Measurements from ENCODE around the gene DCHS2. TPM values are rescaled to one million over a fixed set of nuclear protein-coding genes. Genes with fewer than 3 reads are reported as not detected.

Gene DCHS2
- total RNA-seq, 5 donors from 2014 or later (not counting 1 experiment from before 2014, with no cell fraction given), result 0.09 to 0.44 (median 0.13) TPM; not detected in 2

- H3K4me1 ChIP-seq (ENCODE audit: control insufficient read depth in 1 of 2, extremely low read depth in 1 of 2, insufficient read depth in 2 of 2, low read length in 2 of 2), result no peaks in the 10 kb centered on the region
- no peak for ATAC-seq (replicated peaks in 1 of 4)
- no peaks in the 10 kb centered on the region for H3K9me3 ChIP-seq
- Mint-ChIP-seq H3K27ac (no peak overlapping the region), H3K9me3 (no peaks in the 10 kb centered on the region), H3K4me1 (no peaks in the 10 kb centered on the region), H3K4me3 (no peak overlapping the region), H3K27me3 (peaks cover 24% of the 10 kb centered on the region in 2 donors), H3K36me3 (no peaks in the 10 kb centered on the region)
- ChIA-PET CTCF (no interaction called here), POLR2A (no interaction called here)
- no peaks in the 10 kb centered on the region for H3K36me3 ChIP-seq (ENCODE audit: control insufficient read depth in 2 of 2, extremely low read depth in 1 of 2, insufficient read depth in 1 of 2, low read length in 1 of 2)
- H3K27me3 ChIP-seq (replicated peaks in 1 of 2; ENCODE audit: control insufficient read depth in 2 of 2, extremely low read depth in 1 of 2, insufficient read depth in 2 of 2, low read length in 1 of 2), result peaks cover 0 to 8% of the 10 kb centered on the region in 2 experiments
- no peak overlapping the region for H3K27ac ChIP-seq (ENCODE audit: low read length)
- H3K4me3 ChIP-seq (ENCODE audit: control insufficient read depth in 1 of 2, extremely low read depth in 1 of 2, low read length in 1 of 2), result no peak overlapping the region
- DNase-seq, result no peak
- no CpG with 5 or more reads among the region's 4 CpGs for WGBS (ENCODE audit: insufficient coverage)
Observed at GRCh38 chr4:154471526-154472331, 19.9 kb downstream of the DCHS2 start.

- H3K27me3 Mint-ChIP-seq, result peaks cover 18 to 22% of the 10 kb centered on the region in 2 donors
- Histone ChIP-seq H3K4me3 (ENCODE audit: control insufficient read depth in 1 of 2, extremely low read depth in 1 of 2, low read length in 1 of 2) (no peak overlapping the region), H3K27me3 (replicated peaks in 1 of 2; ENCODE audit: control insufficient read depth in 2 of 2, extremely low read depth in 1 of 2, insufficient read depth in 2 of 2, low read length in 1 of 2) (peaks cover 3 to 8% of the 10 kb centered on the region in 2 experiments), H3K9me3 (no peaks in the 10 kb centered on the region), H3K27ac (ENCODE audit: low read length) (no peak overlapping the region), H3K36me3 (ENCODE audit: control insufficient read depth in 2 of 2, extremely low read depth in 1 of 2, insufficient read depth in 1 of 2, low read length in 1 of 2) (no peaks in the 10 kb centered on the region), H3K4me1 (ENCODE audit: control insufficient read depth in 1 of 2, extremely low read depth in 1 of 2, insufficient read depth in 2 of 2, low read length in 2 of 2) (no peaks in the 10 kb centered on the region)
- no peak overlapping the region for H3K27ac Mint-ChIP-seq
- DNase-seq, result no peak
- ATAC-seq (replicated peaks in 1 of 4), result no peak
- no peaks in the 10 kb centered on the region for H3K4me1 Mint-ChIP-seq
- no peaks in the 10 kb centered on the region for H3K9me3 Mint-ChIP-seq
- WGBS (ENCODE audit: insufficient coverage), result 40% methylated on average over 1 of the region's 2 CpGs
- H3K36me3 Mint-ChIP-seq, result no peaks in the 10 kb centered on the region
- ChIA-PET CTCF (no interaction called here), POLR2A (no interaction called here)
- no peak overlapping the region for H3K4me3 Mint-ChIP-seq
Observed at GRCh38 chr4:154471032-154471431, 20.6 kb downstream of the DCHS2 start.

DNA sequence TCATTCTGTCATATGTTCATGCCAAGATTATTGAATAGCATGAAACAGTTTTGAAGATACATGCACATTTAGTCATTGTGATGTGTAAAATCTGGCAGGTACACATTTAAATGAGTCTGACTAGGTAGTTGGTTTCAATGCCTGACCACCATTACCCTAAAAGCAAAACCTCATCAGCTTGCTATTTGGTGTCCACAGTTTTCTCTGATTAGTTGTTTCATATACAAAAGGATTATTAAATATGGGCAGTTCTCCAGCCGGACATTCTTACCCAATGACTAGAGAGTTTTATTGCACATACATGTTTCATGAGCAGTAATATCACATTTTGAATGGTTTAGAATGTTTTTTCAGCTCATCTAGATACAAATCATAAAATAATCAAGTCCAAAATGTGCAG, 23.7 kb downstream of the DCHS2 start:
- ChIA-PET POLR2A (no interaction called here), CTCF (no interaction called here)
- H3K27me3 Mint-ChIP-seq, result peaks cover 14% of the 10 kb centered on the region in 2 donors
- no peak overlapping the region for H3K27ac Mint-ChIP-seq
- H3K27me3 ChIP-seq (replicated peaks in 1 of 2; ENCODE audit: control insufficient read depth in 2 of 2, extremely low read depth in 1 of 2, insufficient read depth in 2 of 2, low read length in 1 of 2), result peaks cover 2 to 5% of the 10 kb centered on the region in 2 experiments
- H3K27ac ChIP-seq (ENCODE audit: low read length), result no peak overlapping the region
- H3K9me3 ChIP-seq, result no peaks in the 10 kb centered on the region
- H3K4me3 ChIP-seq (ENCODE audit: control insufficient read depth in 1 of 2, extremely low read depth in 1 of 2, low read length in 1 of 2), result no peak overlapping the region
- H3K36me3 ChIP-seq (ENCODE audit: control insufficient read depth in 2 of 2, extremely low read depth in 1 of 2, insufficient read depth in 1 of 2, low read length in 1 of 2), result no peaks in the 10 kb centered on the region
- H3K36me3 Mint-ChIP-seq, result no peaks in the 10 kb centered on the region
- H3K4me1 ChIP-seq (ENCODE audit: control insufficient read depth in 1 of 2, extremely low read depth in 1 of 2, insufficient read depth in 2 of 2, low read length in 2 of 2), result no peaks in the 10 kb centered on the region
- no CpG with 5 or more reads among the region's 1 CpG for WGBS (ENCODE audit: insufficient coverage)
- H3K9me3 Mint-ChIP-seq, result no peaks in the 10 kb centered on the region
- no peak overlapping the region for H3K4me3 Mint-ChIP-seq
- DNase-seq (no peak), ATAC-seq (replicated peaks in 1 of 4) (no peak)
- no peaks in the 10 kb centered on the region for H3K4me1 Mint-ChIP-seq

DNA sequence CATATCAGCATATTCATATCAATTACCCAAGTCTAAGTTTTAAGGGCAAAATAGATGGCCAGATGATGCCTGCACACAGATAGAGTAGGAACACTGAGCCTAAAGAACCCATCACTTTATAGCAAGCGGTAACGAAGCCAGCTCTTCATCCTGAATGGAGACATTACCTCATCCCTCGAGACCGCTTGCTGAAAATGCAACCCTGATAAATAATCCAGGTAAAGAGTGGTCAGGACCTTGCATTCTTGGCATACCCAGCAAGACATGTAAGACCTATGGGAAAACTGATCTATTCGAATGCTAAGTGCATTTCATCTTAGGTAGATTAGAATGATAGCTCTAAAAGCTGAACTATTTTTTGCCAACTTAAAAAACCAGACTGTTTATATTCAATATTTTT, 25.3 kb downstream of the DCHS2 start:
- ChIA-PET CTCF (no interaction called here), POLR2A (no interaction called here)
- Mint-ChIP-seq H3K27me3 (peaks cover 16 to 18% of the 10 kb centered on the region in 2 donors), H3K27ac (no peak overlapping the region), H3K9me3 (no peaks in the 10 kb centered on the region), H3K36me3 (no peaks in the 10 kb centered on the region), H3K4me3 (no peak overlapping the region), H3K4me1 (no peaks in the 10 kb centered on the region)
- no peak overlapping the region for H3K4me3 ChIP-seq (ENCODE audit: control insufficient read depth in 1 of 2, extremely low read depth in 1 of 2, low read length in 1 of 2)
- no peaks in the 10 kb centered on the region for H3K36me3 ChIP-seq (ENCODE audit: control insufficient read depth in 2 of 2, extremely low read depth in 1 of 2, insufficient read depth in 1 of 2, low read length in 1 of 2)
- no peak for DNase-seq
- WGBS (ENCODE audit: insufficient coverage), result 100% methylated on average over 1 of the region's 5 CpGs
- no peaks in the 10 kb centered on the region for H3K9me3 ChIP-seq
- H3K27me3 ChIP-seq (replicated peaks in 1 of 2; ENCODE audit: control insufficient read depth in 2 of 2, extremely low read depth in 1 of 2, insufficient read depth in 2 of 2, low read length in 1 of 2), result peaks cover 0 to 5% of the 10 kb centered on the region in 2 experiments
- ATAC-seq (replicated peaks in 1 of 4), result no peak
- H3K27ac ChIP-seq (ENCODE audit: low read length), result no peak overlapping the region
- no peaks in the 10 kb centered on the region for H3K4me1 ChIP-seq (ENCODE audit: control insufficient read depth in 1 of 2, extremely low read depth in 1 of 2, insufficient read depth in 2 of 2, low read length in 2 of 2)

- no peak overlapping the region for H3K4me3 Mint-ChIP-seq
- CTCF ChIA-PET, result no interaction called here
Observed at GRCh38 chr4:154465085-154465484, 26.5 kb downstream of the DCHS2 start.

GRCh38 chr4:154464654-154465053, 26.9 kb downstream of the DCHS2 start:
- Histone ChIP-seq H3K27ac (ENCODE audit: low read length) (no peak overlapping the region), H3K36me3 (ENCODE audit: control insufficient read depth in 2 of 2, extremely low read depth in 1 of 2, insufficient read depth in 1 of 2, low read length in 1 of 2) (no peaks in the 10 kb centered on the region), H3K4me3 (ENCODE audit: control insufficient read depth in 1 of 2, extremely low read depth in 1 of 2, low read length in 1 of 2) (no peak overlapping the region), H3K27me3 (replicated peaks in 1 of 2; ENCODE audit: control insufficient read depth in 2 of 2, extremely low read depth in 1 of 2, insufficient read depth in 2 of 2, low read length in 1 of 2) (peaks cover 0 to 5% of the 10 kb centered on the region in 2 experiments), H3K9me3 (no peaks in the 10 kb centered on the region), H3K4me1 (ENCODE audit: control insufficient read depth in 1 of 2, extremely low read depth in 1 of 2, insufficient read depth in 2 of 2, low read length in 2 of 2) (no peaks in the 10 kb centered on the region)
- H3K4me3 Mint-ChIP-seq, result no peak overlapping the region
- POLR2A ChIA-PET, result no interaction called here
- H3K27ac Mint-ChIP-seq, result no peak overlapping the region
- H3K27me3 Mint-ChIP-seq, result peaks cover 11 to 13% of the 10 kb centered on the region in 2 donors
- CTCF ChIA-PET, result no interaction called here
- H3K9me3 Mint-ChIP-seq, result no peaks in the 10 kb centered on the region
- no CpG with 5 or more reads among the region's 1 CpG for WGBS (ENCODE audit: insufficient coverage)
- ATAC-seq (replicated peaks in 1 of 4), result no peak
- no peaks in the 10 kb centered on the region for H3K4me1 Mint-ChIP-seq
- DNase-seq, result no peak
- H3K36me3 Mint-ChIP-seq, result no peaks in the 10 kb centered on the region

More at GRCh38 chr4:154465085-154465484, 26.5 kb downstream of the DCHS2 start:
- POLR2A ChIA-PET, result no interaction called here
- Histone ChIP-seq H3K36me3 (ENCODE audit: control insufficient read depth in 2 of 2, extremely low read depth in 1 of 2, insufficient read depth in 1 of 2, low read length in 1 of 2) (no peaks in the 10 kb centered on the region), H3K4me3 (ENCODE audit: control insufficient read depth in 1 of 2, extremely low read depth in 1 of 2, low read length in 1 of 2) (no peak overlapping the region), H3K27me3 (replicated peaks in 1 of 2; ENCODE audit: control insufficient read depth in 2 of 2, extremely low read depth in 1 of 2, insufficient read depth in 2 of 2, low read length in 1 of 2) (peaks cover 0 to 5% of the 10 kb centered on the region in 2 experiments), H3K9me3 (no peaks in the 10 kb centered on the region), H3K27ac (ENCODE audit: low read length) (no peak overlapping the region), H3K4me1 (ENCODE audit: control insufficient read depth in 1 of 2, extremely low read depth in 1 of 2, insufficient read depth in 2 of 2, low read length in 2 of 2) (no peaks in the 10 kb centered on the region)
- Mint-ChIP-seq H3K9me3 (no peaks in the 10 kb centered on the region), H3K4me1 (no peaks in the 10 kb centered on the region), H3K27me3 (peaks cover 15 to 16% of the 10 kb centered on the region in 2 donors), H3K36me3 (no peaks in the 10 kb centered on the region), H3K27ac (no peak overlapping the region)
- 89% methylated on average over 6 of the region's 6 CpGs for WGBS (ENCODE audit: insufficient coverage)
- no peak for ATAC-seq (replicated peaks in 1 of 4)
- DNase-seq, result no peak
